ENCODE measurements around the gene C5orf58.

Gene C5orf58

GRCh38 chr5:170268884-170269283 lies 36.1 kb downstream of the C5orf58 start:
- no peaks in the 10 kb centered on the region for H3K9me3 ChIP-seq (ENCODE audit: control insufficient read depth, insufficient read depth, low read depth, low read length)
- H3K27ac ChIP-seq (ENCODE audit: extremely low read depth, low read depth, low read length): no peak overlapping the region
- H3K4me1 ChIP-seq (ENCODE audit: control insufficient read depth, insufficient read depth, low read length): no peaks in the 10 kb centered on the region
- H3K36me3 ChIP-seq (ENCODE audit: control insufficient read depth in 2 of 2, insufficient read depth in 1 of 2, low read length in 2 of 2): no peaks in the 10 kb centered on the region
- CTCF ChIA-PET: interaction anchor here (0.5 to 3.0 kb wide), 13 partner anchors 11 to 391 kb away, joined by 3 to 34 read pairs (median 3); no protein-coding TSS in a partner anchor
- TF ChIP-seq KLF9 (tag by site-specific recombination; IDR thresholded peaks at IDR 0.05; ENCODE audit: low read depth) (no peak), CTCF (tag by site-specific recombination; IDR thresholded peaks at IDR 0.05) (no peak), ZNF623 (tag by site-specific recombination; IDR thresholded peaks at IDR 0.05) (no peak), ZBTB21 (tag by site-specific recombination; IDR thresholded peaks at IDR 0.05) (no peak), ZNF600 (tag by site-specific recombination; IDR thresholded peaks at IDR 0.05) (no peak), ZNF701 (tag by site-specific recombination; IDR thresholded peaks at IDR 0.05) (no peak), ZNF639 (tag by site-specific recombination; IDR thresholded peaks at IDR 0.05) (no peak), ZNF280C (tag by site-specific recombination; IDR thresholded peaks at IDR 0.05) (no peak), IKZF3 (tag by site-specific recombination; IDR thresholded peaks at IDR 0.05) (no peak), ZNF155 (tag by site-specific recombination; IDR thresholded peaks at IDR 0.05) (no peak)
- H3K4me3 ChIP-seq (ENCODE audit: low read depth, low read length): no peak overlapping the region
- POLR2A ChIA-PET: no interaction called here

- POLR2A ChIA-PET: no interaction called here
- Histone ChIP-seq H3K4me1 (ENCODE audit: control insufficient read depth, insufficient read depth, low read length) (no peaks in the 10 kb centered on the region), H3K36me3 (ENCODE audit: control insufficient read depth in 2 of 2, insufficient read depth in 1 of 2, low read length in 2 of 2) (no peaks in the 10 kb centered on the region), H3K9me3 (ENCODE audit: control insufficient read depth, insufficient read depth, low read depth, low read length) (no peaks in the 10 kb centered on the region), H3K27ac (ENCODE audit: extremely low read depth, low read depth, low read length) (no peak overlapping the region), H3K4me3 (ENCODE audit: low read depth, low read length) (no peak overlapping the region)
- CTCF ChIA-PET: interaction anchor here (0.6 to 3.0 kb wide), 8 partner anchors 19 to 391 kb away, joined by 3 to 17 read pairs (median 4); no protein-coding TSS in a partner anchor
- no peak for TF ChIP-seq ZBTB17 (tag by site-specific recombination; IDR thresholded peaks at IDR 0.05)
- TF ChIP-seq ZNF394 (tag by site-specific recombination; IDR thresholded peaks at IDR 0.05; ENCODE audit: borderline replicate concordance): no peak
- TF ChIP-seq ZNF488 (tag by site-specific recombination; IDR thresholded peaks at IDR 0.05): no peak
- no peak for TF ChIP-seq PRDM6 (tag by site-specific recombination; IDR thresholded peaks at IDR 0.05)
- TF ChIP-seq HIC1 (tag by site-specific recombination; IDR thresholded peaks at IDR 0.05): no peak
- no peak for TF ChIP-seq ZNF792 (tag by site-specific recombination; IDR thresholded peaks at IDR 0.05)
- TF ChIP-seq ZNF274 (IDR thresholded peaks at IDR 0.05; ENCODE audit: low read length): no peak
- TF ChIP-seq ZNF274 (tag by site-specific recombination; IDR thresholded peaks at IDR 0.05; ENCODE audit: borderline replicate concordance): no peak
- TF ChIP-seq PRDM2 (tag by site-specific recombination; IDR thresholded peaks at IDR 0.05; ENCODE audit: borderline replicate concordance): no peak
Observed at GRCh38 chr5:170269579-170269978, 36.8 kb downstream of the C5orf58 start.
